ENCODE data around the gene FN1.

GRCh38 chr2:215372968-215373649, 62.8 kb downstream of the FN1 start:
- TF ChIP-seq, protein P1, sequence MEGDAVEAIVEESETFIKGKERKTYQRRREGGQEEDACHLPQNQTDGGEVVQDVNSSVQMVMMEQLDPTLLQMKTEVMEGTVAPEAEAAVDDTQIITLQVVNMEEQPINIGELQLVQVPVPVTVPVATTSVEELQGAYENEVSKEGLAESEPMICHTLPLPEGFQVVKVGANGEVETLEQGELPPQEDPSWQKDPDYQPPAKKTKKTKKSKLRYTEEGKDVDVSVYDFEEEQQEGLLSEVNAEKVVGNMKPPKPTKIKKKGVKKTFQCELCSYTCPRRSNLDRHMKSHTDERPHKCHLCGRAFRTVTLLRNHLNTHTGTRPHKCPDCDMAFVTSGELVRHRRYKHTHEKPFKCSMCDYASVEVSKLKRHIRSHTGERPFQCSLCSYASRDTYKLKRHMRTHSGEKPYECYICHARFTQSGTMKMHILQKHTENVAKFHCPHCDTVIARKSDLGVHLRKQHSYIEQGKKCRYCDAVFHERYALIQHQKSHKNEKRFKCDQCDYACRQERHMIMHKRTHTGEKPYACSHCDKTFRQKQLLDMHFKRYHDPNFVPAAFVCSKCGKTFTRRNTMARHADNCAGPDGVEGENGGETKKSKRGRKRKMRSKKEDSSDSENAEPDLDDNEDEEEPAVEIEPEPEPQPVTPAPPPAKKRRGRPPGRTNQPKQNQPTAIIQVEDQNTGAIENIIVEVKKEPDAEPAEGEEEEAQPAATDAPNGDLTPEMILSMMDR (conservative IDR thresholded peaks at IDR 0.05; ENCODE audit: low read depth, low read length) = no peak
- TF ChIP-seq EZH2 (IDR thresholded peaks at IDR 0.05; ENCODE audit: borderline replicate concordance, low read depth, low read length, poor library complexity, severe bottlenecking) = no peak
